BE2C (cell line): ENCODE measurements around the gene SMG6.
A peak's percentile ranks its signal among the peaks of the same experiment; 100 is the strongest.

Source experiments
- DNase-seq: peaks from one replicate; pipeline ENCODE4 v3.0.0-alpha.2; 2020
- H3K27me3 ChIP-seq: fragments of 250-450 bp; sonication (Bioruptor Pico); 2 replicates; pipeline ENCODE4 v1.5.1; 2020; ENCODE audit warnings: mild to moderate bottlenecking
- H3K36me3 ChIP-seq: fragments of 250-450 bp; sonication (Bioruptor Pico); 2 replicates; pipeline ENCODE4 v1.5.1; 2020; ENCODE audit warnings: mild to moderate bottlenecking
- H3K4me1 ChIP-seq: fragments of 250-450 bp; sonication (Bioruptor Pico); 2 replicates; pipeline ENCODE4 v1.5.1; 2020
- H3K4me3 ChIP-seq: 2 replicates; pipeline ENCODE4 v1.5.1; 2011; ENCODE audit warnings: low read depth, low read length
- H3K9me3 ChIP-seq: fragments of 250-450 bp; sonication (Bioruptor Pico); 2 replicates; pipeline ENCODE4 v1.5.1; 2020
- TF ChIP-seq, protein P1 (sequence below): IDR thresholded peaks from 2 replicates; pipeline ENCODE4 v1.5.1; 2012; ENCODE audit warnings: mild to moderate bottlenecking, low read depth, low read length

The SMG6 gene

DNA sequence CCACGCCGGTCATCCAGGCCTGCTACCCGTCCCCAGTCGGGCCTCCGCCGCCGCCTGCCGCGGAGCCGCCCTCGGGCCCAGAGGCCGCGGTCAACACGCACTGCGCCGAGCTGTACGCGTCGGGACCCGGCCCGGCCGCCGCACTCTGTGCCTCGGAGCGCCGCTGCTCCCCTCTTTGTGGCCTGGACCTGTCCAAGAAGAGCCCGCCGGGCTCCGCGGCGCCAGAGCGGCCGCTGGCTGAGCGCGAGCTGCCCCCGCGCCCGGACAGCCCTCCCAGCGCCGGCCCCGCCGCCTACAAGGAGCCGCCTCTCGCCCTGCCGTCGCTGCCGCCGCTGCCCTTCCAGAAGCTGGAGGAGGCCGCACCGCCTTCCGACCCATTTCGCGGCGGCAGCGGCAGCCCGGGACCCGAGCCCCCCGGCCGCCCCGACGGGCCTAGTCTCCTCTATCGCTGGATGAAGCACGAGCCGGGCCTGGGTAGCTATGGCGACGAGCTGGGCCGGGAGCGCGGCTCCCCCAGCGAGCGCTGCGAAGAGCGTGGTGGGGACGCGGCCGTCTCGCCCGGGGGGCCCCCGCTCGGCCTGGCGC is 246.3 kb downstream of the SMG6 start:
- Histone ChIP-seq H3K36me3 (no peaks in the 10 kb centered on the region), H3K4me3 (no peak overlapping the region), H3K27me3 (peaks cover 15% of the 10 kb centered on the region), H3K9me3 (no peaks in the 10 kb centered on the region), H3K4me1 (no peaks in the 10 kb centered on the region)
- TF ChIP-seq, protein P1, sequence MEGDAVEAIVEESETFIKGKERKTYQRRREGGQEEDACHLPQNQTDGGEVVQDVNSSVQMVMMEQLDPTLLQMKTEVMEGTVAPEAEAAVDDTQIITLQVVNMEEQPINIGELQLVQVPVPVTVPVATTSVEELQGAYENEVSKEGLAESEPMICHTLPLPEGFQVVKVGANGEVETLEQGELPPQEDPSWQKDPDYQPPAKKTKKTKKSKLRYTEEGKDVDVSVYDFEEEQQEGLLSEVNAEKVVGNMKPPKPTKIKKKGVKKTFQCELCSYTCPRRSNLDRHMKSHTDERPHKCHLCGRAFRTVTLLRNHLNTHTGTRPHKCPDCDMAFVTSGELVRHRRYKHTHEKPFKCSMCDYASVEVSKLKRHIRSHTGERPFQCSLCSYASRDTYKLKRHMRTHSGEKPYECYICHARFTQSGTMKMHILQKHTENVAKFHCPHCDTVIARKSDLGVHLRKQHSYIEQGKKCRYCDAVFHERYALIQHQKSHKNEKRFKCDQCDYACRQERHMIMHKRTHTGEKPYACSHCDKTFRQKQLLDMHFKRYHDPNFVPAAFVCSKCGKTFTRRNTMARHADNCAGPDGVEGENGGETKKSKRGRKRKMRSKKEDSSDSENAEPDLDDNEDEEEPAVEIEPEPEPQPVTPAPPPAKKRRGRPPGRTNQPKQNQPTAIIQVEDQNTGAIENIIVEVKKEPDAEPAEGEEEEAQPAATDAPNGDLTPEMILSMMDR = no peak
- DNase-seq = no peak

DNA sequence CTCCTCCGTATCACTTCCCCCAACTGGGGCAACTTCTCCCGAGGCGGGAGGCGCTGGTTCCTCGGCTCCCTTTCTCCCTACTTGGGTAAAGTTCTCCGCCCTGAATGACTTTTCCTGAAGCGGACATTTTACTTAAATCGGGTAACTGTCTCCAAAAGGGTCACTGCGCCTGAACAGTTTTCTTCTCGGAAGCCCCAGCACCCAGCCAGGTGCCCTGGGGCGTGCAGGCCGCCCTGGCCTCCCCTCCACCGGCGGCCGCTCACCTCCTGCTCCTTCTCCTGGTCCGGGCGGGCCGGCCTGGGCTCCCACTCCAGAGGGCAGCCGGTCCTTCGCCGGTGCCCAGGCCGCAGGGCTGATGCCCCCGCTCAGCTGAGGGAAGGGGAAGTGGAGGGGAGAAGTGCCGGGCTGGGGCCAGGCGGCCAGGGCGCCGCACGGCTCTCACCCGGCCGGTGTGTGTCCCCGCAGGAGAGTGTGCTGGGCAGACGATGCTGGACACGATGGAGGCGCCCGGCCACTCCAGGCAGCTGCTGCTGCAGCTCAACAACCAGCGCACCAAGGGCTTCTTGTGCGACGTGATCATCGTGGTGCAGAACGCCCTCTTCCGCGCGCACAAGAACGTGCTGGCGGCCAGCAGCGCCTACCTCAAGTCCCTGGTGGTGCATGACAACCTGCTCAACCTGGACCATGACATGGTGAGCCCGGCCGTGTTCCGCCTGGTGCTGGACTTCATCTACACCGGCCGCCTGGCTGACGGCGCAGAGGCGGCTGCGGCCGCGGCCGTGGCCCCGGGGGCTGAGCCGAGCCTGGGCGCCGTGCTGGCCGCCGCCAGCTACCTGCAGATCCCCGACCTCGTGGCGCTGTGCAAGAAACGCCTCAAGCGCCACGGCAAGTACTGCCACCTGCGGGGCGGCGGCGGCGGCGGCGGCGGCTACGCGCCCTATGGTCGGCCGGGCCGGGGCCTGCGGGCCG is 247.1 kb downstream of the SMG6 start:
- Histone ChIP-seq H3K4me1 (no peaks in the 10 kb centered on the region), H3K27me3 (peaks cover 22% of the 10 kb centered on the region), H3K4me3 (no peak overlapping the region), H3K36me3 (no peaks in the 10 kb centered on the region), H3K9me3 (no peaks in the 10 kb centered on the region)
- TF ChIP-seq, protein P1 = no peak
- no peak for DNase-seq

GRCh38 chr17:2055292-2056205 is 248.0 kb downstream of the SMG6 start:
- Histone ChIP-seq H3K4me1 (no peaks in the 10 kb centered on the region), H3K36me3 (no peaks in the 10 kb centered on the region), H3K4me3 (peak overlapping the region; percentile 37), H3K9me3 (no peaks in the 10 kb centered on the region), H3K27me3 (peaks cover 27% of the 10 kb centered on the region)
- TF ChIP-seq, protein P1 = no peak
- no peak for DNase-seq

- TF ChIP-seq, protein P1 = peak; percentile 37
- Histone ChIP-seq H3K36me3 (no peaks in the 10 kb centered on the region), H3K9me3 (no peaks in the 10 kb centered on the region), H3K4me3 (peak within 1 kb of the TSS; percentile 51), H3K4me1 (no peaks in the 10 kb centered on the region), H3K27me3 (peaks cover 32% of the 10 kb centered on the region)
- peak; percentile 67 for DNase-seq
Measured at GRCh38 chr17:2054512-2055291, 248.9 kb downstream of the SMG6 start, which contains the start of gene HIC1. HIC1 (plus strand) TSS chr17:2055103; CDS start chr17:2056691, 1,588 bp downstream.

DNA sequence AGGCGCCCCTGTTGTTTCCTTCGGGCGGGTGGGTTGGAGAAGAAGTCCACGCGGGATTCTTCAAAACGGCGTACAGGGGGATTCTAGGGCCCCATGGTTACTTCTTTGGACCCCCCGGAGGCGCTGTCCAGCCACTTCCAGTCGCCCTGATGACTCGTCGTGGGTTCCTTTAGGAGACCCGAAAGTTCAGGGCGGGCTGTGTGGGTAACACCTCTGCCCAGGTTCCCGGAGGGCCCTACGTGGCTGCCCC is 249.4 kb downstream of the SMG6 start:
- H3K36me3 ChIP-seq = no peaks in the 10 kb centered on the region
- no peak for DNase-seq
- H3K4me3 ChIP-seq = peak overlapping the region; percentile 51
- no peaks in the 10 kb centered on the region for H3K4me1 ChIP-seq
- H3K9me3 ChIP-seq = no peaks in the 10 kb centered on the region
- TF ChIP-seq, protein P1 = no peak; the same call in 1 of the 2 replicates
- H3K27me3 ChIP-seq = peaks cover 32% of the 10 kb centered on the region
